SK-MEL-5 (cell line): ENCODE measurements around the gene DNAJC3. TPM values are rescaled to one million over a fixed set of nuclear protein-coding genes. Genes with fewer than 3 reads are reported as not detected.
"Not testable (repeated sequence)": the region's sequence is repeated elsewhere in the genome, so short reads cannot be mapped to it uniquely, and the experiment has no call there.

Source experiments
- DNase-seq: peaks from one replicate; pipeline ENCODE4 v3.0.0-alpha.2; 2016; ENCODE audit warnings: low read depth, low spot score
- in situ Hi-C: cut with HindIII; loops from 2 replicates; pipeline ENCODE4 v1.10.0; 2016; ENCODE audit warnings: low sequenced_read_pairs, high pct_unique_total_duplicates, low pct_unique_long_range_greater_than_20kb
- total RNA-seq: library from RNA; depleted of rRNA; stranded (reverse); fragments of >200 nt; shearing (Covaris generic); gene quantifications from 2 replicates; pipeline ENCODE4 v1.2.3, GENCODE V29; 2014

DNAJC3 gene
- total RNA-seq, 1 experiment from 2014 or later, result 66.6 TPM

GRCh38 chr13:95741584-95742563, 64.9 kb downstream of the DNAJC3 start:
- in situ Hi-C loops, result no loop called here

DNA sequence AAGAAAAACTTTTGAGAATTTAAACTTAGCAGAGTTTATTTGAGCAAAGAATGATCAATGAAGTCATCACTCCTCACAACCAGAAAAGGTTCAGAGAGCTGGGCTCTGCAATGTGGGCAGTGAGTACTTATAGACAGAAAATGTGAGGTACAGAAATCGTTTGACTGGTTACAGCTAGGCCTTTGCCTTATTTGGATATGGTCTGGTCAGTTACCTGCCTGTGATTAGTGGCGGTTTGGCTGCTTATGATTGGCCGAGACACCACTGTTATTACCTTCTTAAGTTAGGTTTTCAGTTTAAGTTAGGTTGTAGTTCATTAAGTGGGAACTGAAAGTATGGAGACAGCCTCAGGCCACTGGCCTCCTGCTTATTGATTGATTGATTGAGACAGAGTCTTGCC, 66.3 kb downstream of the DNAJC3 start:
- in situ Hi-C loops, result no loop called here
- DNase-seq, result no peak

More at GRCh38 chr13:95741584-95742563, 64.9 kb downstream of the DNAJC3 start:
- DNase-seq, result no peak

DNA sequence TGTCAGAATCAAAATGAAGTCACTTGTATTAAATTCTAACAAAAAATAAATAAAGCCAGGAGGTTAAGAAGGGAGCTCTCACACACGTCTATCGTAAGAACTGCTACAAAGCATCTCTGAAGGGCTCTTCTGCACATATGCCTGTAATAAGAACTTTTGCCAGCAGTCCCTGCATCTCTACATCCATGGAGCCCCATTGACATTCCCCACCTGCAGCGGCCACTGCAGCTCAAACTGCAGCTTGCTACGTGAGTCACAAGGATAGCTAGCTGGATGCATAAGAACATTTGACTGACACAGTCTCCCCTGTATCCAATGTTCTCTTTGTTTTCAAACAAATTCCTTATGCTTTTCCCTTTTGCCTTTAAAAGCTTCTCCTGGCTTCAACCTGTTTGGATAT, 68.3 kb downstream of the DNAJC3 start:
- DNase-seq, result no peak
- in situ Hi-C loops, result no loop called here

GRCh38 chr13:95745752-95746151, 68.8 kb downstream of the DNAJC3 start:
- DNase-seq, result peak; percentile 29
- in situ Hi-C loops, result no loop called here

DNA sequence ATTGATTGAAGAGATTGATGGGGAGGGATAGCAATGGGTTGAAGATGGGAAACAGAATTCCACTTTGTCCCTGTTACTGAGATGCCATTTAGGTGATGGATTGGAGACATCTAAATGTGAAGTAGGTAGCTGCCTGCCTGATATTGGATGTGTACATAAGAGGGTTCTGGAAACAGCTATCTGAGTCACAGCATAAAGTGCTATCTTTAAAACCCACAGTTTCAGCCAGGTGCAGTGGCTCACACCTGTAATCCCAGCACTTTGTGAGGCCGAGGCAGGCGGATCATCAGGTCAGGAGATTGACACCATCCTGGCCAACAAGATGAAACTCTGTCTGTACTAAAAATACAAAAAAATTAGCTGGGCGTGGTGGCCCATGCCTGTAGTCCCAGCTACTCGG, 72.6 kb downstream of the DNAJC3 start:
- in situ Hi-C loops, result no loop called here
- no peak for DNase-seq

DNA sequence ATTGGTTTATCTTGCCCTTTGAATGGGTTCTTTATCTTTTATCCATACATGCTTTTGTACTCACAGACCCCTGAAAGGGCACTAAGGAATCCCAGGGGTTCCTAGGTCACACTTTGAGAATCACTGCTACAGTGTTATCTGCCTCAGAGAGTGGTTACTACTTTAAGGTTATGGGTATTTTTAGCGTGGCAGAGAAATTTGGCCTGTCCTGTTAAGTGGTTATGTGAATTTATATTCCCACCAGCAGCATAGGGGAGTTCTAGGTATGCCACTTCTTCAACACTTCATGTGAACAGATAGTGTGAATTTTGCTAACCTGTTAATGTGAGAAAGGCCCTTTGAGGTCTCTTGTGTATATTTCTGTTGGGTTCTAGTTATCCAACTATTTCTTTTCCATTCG, 75.7 kb downstream of the DNAJC3 start:
- no peak for DNase-seq
- in situ Hi-C loops, result no loop called here

- in situ Hi-C loops, result no loop called here
- no peak for DNase-seq
Measured at GRCh38 chr13:95754069-95754468, 77.1 kb downstream of the DNAJC3 start.

DNA sequence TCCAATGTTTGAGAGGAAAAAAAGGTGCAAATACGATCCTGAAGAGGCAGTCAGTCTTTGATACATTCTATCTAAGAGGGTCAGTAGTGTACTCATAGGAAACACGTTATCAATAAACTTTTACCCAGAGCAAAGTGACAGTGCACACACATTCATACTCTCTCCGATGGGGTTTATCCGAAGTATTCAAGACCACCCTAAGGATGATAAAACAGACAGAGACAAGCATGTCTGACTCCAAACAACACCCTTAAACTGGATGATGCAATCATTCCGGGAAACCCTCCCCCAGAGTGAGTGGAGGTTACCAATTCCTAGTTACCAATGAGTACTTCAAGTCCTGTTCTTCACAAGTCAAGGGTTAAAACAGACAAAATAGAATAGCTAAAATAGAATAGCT, 79.1 kb downstream of the DNAJC3 start:
- no peak for DNase-seq
- in situ Hi-C loops, result no loop called here

DNA sequence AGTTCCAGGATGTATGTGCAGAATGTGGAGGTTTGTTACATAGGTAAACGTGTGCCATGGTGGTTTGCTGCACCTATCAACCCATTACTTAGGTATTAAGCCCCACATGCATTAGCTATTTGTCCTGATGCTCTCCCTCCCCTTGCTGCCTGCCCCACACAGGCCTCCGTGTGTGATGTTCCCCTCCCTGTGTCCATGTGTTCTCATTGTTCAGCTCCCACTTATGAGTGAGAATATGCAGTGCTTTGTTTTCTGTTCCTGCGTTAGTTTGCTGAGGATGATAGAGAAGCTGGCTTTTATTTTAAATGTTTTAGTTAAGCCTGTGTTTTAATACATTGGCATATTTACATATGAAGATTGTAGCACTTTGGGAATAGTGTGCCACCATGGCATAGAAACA, 85.7 kb downstream of the DNAJC3 start:
- in situ Hi-C loops, DNase-seq: not testable (repeated sequence)

- no peak for DNase-seq
- in situ Hi-C loops, result no loop called here
Measured at GRCh38 chr13:95763601-95764000, 86.7 kb downstream of the DNAJC3 start.

- no peak for DNase-seq
- in situ Hi-C loops, result no loop called here
Measured at GRCh38 chr13:95771905-95772304, 95.0 kb downstream of the DNAJC3 start.

DNA sequence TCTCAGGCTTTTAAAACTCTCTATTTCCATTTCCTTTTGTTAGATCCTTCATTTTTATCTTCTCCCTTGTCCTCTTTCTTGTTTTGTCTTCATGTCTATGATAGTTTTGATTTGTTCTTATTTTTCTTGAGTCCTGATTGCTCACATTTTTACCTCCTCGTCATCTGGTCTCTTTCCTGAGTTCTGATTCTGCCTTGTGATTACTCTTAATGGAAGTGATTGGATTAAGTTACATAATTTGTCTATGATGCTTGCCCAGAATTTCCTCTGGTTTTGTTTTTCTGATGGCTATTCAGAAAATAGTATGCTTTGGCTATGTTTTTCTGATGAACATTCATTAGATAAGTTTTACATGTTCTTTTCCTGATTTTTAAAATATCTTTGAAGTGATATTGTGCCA, 102.6 kb downstream of the DNAJC3 start:
- in situ Hi-C loops, result no loop called here
- no peak for DNase-seq

DNA sequence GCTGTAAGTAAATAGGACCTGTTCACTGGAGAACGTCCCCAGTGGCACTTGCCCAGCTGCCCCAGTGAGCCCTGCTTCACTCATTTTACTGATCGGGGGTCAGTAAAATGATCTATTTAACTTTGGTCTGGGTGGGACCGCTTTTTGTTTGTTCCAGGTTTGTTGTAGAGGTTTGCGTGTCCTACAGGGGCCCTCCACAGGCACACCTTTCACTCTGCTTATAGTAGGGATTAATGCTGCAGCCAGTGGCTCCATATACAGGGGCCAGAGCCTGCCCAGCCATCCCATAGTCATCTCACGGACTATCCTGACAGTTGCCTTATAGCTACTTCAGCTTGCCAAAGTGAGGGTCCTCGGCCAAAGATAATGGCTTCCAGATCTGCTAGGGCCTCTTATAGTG, 104.1 kb downstream of the DNAJC3 start:
- no peak for DNase-seq
- in situ Hi-C loops, result no loop called here

DNA sequence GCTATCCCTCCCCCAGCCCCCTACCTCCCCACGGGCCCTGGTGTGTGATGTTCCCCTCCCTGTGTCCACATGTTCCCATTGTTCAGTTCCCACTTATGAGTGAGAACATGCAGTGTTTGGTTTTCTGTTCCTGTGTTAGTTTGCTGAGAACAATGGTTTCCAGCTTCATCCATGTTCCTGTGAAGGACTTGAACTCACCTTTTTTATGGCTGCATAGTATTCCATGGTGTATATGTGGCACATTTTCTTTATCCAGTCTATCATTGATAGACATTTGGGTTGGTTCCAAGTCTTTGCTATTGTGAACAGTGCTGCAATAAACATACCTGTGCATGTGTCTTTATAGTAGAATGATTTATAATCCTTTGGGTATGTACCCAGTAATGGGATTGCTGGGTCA, 105.0 kb downstream of the DNAJC3 start:
- DNase-seq, in situ Hi-C loops: not testable (repeated sequence)

GRCh38 chr13:95783747-95784146, 106.8 kb downstream of the DNAJC3 start:
- in situ Hi-C loops, result no loop called here
- no peak for DNase-seq

DNA sequence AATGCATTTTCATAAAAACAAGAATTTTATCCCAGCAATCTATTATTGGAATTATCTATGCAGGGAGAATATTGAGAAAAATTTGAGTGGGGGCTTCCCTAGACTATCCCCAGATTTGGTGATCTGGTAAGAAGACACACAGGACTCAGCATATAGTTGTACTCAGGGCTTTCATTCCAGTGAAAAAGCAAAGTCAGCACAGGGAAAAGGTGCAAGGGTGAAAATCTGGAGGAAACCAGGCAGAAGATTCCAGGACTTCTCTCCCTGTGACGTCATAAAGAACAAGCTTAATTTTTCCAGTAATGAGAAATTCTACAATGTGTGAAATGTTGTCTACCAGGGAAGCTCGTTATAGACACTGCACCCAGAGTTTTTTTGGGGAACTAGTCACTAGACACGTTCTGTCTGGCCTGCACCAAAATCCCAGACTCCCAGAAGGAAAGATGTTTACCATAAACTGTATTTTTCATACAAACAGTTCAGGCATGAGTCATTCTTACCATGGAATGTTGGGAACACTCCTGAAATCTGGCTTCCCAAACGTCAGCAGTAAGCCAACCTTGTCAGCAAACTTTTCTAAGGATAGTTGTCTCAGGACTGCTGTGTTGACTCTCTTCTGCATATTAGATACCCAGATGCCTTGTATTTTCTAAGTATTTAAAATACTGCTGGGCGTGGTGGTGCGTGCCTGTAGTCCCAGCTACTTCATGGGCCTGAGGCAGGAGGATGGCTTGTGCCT, 107.4 kb downstream of the DNAJC3 start:
- no peak for DNase-seq

DNA sequence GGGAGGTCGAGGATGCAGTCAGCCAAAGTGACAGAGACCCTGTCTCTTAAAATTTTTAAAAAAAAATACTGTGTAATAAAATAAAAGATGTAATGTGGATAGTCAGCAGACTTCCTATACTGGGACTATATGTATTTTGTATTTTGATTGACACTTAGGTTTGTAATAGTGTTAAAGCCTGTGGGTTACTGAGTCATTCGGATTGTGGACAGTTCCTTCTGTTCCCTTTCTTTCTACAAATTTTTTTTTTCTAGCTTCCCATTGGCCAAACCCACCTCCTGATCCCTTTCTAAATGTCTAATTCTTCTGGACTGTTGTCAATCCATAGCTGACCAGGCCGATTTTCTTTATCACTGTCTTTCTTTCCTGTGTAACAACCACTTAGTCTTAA, 108.0 kb downstream of the DNAJC3 start:
- no peak for DNase-seq
- in situ Hi-C loops, result no loop called here

More for the DNA sequence above, 107.4 kb downstream of the DNAJC3 start:
- in situ Hi-C loops, result no loop called here

GRCh38 chr13:95787356-95788099, 110.6 kb downstream of the DNAJC3 start:
- no peak for DNase-seq
- in situ Hi-C loops, result no loop called here
